Left kidney (tissue), 2 donors: Measurements from ENCODE around the gene ERC2. TPM values are rescaled to one million over a fixed set of nuclear protein-coding genes. Genes with fewer than 3 reads are reported as not detected.
"Not testable (repeated sequence)": the region's sequence is repeated elsewhere in the genome, so short reads cannot be mapped to it uniquely, and the experiment has no call there.

Experiments
- DNase-seq: peaks from one replicate; pipeline ENCODE4 v3.0.0-alpha.2; 2013
- polyA plus RNA-seq: library from polyadenylated mRNA; unstranded; fragments of 120-200 nt; gene quantifications from one replicate; pipeline ENCODE4 v1.2.1, GENCODE V29; 2013; ENCODE audit not compliant: insufficient read length

The ERC2 gene
- polyA plus RNA-seq, 1 donor, result 3.9 TPM

DNA sequence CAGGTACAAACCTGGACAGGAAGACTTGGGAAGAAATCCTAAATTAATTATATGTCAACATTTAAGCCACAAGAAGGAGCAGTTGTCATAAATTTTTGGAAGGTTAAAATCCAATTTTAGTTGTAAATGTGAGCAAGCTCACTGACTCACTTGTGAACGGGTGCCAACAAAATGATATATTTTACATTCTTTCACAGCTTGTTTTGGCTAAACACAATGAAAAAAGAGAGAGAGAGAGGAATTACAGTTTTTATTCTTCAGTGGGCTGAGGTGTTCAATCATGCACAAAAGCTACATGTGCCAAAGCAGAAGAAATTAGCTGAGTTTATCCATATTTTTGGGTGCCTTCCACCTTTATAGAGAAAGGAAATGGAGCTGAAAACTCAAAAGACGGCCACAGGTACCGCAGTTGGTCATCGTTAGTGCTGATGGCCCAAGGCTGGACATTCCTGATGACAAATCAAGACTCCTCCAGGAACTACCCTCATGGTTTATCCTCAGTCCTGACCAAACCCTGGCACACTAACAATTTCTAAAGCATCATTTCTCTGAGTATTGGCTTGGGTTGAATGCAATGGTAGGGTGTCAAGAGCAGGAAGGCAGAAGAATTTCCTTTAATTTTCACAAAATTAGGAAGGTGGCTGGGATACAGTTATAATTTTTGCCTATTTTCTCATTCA lies 943.6 kb downstream of the ERC2 start:
- DNase-seq, result no peak

DNA sequence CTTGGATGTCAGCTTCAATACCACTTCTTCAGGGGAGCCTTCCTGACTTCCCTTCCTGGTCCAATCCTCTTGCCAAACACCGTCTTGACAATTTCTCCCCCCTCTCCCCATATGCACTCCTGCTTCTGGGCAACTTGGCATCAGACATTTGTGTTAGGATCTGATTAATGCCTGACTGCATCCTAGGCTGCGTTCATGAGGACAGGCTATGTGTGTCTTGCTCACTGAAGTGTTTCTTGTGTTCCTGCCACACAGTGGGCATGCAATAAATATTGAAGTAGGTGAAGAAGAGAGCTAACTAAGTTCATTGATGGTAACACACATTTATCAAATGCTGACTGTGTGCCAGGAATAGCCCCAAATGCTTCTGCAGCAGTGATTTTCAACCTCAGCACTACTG lies 944.8 kb downstream of the ERC2 start:
- no peak for DNase-seq

DNA sequence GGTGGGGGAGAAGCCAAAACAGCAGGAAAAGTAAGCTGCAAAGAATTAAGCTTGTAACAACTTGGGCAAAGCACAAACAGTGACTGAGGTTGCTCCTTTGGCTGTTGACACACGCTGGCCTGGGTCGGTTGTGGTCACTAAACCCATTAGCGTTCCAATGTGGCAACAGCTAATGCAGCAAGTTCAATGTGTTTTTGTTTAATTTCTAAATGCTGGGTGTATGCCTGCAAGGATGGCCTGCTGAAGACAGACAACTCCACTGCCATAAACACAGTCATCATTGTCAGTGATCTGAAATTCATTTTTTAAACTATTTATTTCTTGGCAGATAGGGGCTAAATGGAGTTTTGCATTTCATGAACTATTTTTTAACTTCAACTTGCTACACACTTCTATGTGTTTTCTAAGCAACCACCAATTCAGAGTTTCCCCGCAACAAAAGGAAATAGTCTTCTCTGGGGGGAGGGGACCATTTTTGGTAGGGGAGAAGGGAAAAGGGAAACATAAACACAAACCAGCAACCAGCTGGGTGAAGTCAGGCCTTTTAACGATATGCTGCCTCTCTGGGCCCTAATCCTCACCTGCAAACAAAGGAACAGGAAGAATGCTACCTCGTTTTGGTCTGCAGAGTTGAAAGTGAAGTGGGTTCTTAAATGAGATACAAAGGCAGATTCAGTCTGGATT lies 946.4 kb downstream of the ERC2 start:
- DNase-seq, result no peak

DNA sequence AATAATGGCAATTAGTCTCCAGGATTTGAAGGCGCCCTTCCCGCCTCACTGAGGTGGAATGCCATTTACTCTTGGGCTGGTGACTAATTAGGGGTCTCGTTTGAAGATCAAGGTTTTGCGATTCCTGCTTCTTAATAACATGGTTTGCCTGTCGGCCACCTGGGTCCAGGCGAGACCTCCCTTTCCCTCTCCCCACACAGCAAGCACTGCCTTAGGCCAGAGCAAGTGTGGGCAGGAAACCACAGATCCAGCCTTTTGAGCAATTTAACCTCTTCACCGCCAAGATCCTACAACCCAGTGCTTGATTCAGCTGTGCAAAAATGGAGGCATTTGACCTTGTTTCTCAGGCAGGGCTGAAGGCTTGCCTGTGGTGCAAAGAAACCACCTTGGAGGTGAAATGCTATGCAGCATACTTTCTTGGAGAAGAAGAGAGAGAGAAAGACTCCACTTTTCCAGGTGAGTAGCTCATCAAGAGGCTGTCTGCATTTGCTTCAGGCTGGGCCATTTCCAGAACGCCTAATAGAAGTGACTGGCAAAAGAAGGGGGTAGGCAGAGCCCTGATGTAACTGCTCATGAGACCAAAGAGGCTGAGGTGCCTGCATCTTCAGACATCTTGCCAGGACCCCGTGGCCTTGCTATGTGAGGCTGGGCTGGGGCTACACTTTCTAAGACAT lies 947.1 kb downstream of the ERC2 start:
- DNase-seq, result no peak

DNA sequence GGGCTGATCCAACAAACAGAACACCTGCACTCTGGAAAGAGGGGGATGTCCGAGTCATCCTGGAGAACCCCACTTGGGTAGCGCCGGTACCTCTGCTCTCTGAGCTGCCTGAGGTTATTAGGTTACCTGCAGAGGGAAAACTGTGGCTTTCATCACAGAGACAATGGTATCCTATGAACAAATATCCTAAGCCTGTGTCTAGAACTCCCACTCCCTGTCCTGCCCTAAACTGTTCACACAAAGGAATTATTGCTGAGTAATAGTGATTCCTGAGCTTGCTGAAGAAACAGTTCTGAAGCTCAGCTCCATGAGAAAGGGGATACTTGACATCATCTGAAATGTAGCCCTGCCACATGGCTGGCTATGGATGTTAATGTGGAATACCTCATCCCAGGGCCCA lies 949.2 kb downstream of the ERC2 start:
- no peak for DNase-seq

DNA sequence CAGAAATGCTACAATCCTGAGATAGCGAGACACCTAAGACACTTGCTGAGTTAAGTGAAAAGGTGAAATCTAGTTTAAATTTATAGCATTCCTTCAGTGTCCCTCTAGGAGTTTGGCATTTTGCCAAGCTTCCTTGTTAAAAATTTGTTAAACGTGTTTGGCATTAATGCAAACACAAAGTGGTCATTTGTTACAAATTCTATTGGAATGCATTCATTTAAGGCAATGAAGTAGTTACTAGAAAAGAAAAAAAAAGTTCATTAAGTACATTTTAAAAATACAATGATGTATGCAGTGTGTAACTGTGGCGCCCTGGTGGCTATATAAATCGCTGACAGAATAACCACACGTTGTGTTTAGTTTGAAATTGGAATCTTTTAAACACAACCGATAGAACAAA lies 949.8 kb downstream of the ERC2 start:
- DNase-seq, result peak; percentile 51

DNA sequence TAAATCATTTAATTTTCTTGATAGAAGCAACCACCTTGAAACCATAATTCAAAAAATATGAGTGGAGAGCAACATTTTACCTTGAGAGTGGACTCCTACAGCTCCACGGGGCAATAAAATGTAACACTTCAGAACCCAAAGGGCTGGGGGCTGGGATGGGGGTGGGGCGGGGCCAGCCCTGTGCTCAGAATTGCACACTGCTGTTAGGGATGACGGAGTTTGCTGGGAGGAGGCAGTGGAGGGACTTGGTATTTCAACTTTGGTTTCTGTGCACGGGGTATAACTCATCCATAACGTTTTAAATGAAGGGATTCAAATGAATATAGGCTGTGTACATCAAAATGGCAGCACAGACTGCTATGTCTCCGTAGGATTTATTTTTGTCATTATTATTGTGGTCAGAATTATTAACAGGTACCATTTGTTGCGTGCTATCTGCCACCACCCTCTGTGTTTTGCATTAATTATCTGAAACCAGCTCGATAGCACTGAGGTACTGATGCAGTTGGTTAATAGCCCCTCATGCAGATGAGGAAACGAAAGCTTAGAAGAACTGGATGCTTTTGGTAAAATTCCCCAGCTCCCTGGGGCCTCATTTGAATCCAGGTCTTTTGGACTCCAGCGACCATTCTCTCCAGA lies 951.8 kb downstream of the ERC2 start:
- no peak for DNase-seq

DNA sequence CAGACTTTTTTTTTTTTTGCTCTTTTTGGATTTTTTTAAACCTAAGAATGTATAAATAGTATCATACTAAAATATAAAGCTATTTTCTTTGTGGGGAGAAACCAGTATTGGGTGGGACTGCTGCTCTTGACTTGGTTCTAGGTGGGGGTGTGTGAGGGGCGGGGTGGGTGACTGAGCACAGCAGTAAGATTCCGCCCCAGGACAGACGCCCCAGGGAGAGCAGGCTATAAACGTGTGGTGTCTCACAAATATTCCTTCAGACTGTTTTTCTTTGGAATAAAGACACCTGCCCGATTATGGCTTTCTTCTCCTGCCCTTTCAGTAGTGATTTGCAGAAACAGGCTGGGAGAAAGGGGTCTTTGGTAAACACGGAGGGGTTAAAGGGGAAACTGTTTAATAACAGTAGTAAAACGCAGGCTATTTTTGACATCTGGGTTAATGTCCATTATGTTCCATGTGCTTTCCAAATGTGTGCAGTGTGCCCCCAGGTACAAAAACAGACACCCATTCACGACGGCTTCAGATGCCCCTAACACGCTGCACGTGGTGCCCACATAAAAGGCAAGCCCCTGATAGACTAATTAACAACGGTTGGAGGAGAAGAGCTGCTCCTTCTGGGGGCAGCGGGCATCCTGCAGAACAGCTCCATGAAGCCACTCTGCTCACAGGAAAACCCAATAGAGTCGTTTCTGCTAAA lies 952.6 kb downstream of the ERC2 start:
- DNase-seq, result no peak

DNA sequence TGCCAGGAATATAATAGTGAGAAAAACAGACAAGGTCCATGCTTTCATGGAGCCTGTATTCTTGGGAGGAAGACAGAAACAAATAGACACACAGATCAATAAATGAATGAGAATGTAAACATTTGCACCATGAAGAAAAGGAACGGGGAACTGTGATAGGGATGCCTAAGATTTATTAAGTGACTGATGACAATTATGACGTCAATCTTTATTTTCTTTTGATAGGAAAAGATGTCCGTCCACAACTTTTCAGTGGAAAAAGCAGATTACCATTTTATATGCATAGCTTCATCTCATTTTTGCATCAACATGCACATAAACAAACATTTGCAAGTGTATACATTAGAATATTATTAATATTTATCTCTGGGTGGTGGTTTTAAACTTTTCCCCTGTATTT lies 953.3 kb downstream of the ERC2 start:
- no peak for DNase-seq

DNA sequence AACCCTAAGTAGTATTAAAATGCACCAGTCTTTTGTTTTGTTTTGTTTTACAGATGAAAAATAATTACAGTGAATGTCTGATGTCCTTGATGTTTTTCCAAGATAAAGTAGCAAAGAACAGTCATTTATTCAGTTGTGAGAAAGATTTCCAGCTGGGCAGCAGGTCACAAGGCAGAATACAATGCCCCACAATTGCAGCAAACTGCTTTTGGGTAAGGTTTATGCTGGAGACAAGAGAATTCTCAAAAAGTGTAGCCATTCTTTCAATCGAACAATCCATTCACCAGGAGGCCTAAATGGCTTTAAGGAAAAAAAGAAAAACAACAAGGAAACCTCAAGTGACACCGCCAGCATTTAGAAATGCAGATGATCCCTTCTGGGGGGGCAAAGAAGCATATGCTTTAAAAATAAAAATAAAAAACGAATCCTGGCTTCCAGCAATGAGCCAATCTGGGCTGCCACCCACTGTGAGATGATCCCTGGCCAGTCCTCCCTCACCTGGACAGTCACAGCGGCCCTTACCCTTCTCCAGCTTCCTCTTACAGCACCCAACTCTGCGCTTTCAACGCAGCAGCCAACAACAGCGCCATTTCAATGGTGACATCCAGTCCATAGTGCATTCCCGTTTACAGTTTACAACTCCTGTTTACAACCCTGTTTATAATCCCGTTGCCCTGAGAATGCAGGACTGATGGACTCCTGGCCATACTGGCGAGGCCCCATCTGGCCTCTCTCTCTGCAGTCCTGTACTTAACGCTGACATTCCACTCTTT lies 955.5 kb downstream of the ERC2 start:
- DNase-seq, result no peak

DNA sequence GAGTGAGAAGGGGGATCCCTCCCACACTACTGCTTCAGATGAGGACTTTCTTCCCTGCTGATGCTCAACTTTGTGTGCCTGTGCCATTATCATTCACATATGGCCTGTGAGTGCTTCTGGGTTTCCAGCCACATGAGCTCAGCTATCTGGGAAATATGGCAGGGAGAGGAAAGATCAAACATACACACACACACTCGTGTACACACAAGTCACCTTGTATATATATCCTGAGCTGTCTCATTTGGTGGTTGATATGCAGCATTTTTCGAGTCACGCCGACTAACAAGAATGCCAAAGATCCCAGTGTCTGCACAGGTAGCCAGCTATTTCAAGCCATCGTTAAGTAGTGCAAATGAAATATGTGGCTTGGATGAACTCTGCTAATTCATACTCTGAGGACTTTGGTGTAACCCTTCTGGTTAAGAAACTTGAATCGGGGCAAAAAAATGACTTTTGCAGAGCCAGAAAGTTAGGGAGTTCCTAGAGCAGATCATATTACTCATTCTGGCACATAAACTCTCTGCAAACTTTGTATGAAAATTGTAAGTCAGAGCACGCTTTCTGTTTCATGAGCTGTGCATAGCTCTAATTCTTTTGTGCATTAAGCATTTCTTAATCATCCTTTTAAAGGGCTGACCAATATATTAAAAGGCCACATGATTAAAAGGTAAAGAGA lies 956.2 kb downstream of the ERC2 start:
- no peak for DNase-seq

DNA sequence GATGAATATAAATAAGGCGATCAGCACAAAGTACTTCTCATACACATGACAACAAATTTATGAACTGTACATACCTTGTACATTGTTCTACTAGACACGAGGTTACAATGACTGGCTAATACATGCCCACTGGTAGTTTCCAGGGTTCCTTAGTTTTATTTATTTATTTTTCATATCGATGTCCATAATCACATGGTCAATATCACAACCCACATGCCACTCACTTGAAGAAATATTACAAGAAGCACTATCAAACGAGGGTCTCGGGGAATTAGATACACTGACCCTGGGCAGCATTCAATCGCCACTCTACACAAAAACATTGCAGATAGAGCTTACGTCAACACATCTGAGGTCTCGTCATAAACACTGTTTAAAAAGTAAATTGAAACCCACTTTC lies 959.9 kb downstream of the ERC2 start:
- no peak for DNase-seq

DNA sequence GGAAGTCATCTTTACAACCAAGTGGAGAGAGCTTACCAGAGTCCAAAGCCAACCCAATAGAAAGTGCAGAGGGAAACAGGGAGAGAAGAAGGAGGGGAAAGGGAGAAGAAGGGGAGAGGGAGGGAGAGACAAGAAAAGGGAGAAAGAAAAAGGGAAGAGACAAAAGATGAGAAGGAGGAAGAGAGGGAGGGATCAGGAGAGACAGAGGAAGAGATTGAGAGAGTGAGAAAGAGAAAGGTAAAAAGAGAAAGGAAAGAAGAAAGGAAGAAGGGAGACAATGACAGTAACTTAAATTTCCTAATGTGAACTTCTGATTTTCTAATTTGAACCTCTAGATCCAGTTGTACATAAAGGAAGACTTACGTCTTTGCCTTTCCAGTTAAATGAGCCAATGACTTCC lies 960.5 kb downstream of the ERC2 start:
- DNase-seq, result no peak

DNA sequence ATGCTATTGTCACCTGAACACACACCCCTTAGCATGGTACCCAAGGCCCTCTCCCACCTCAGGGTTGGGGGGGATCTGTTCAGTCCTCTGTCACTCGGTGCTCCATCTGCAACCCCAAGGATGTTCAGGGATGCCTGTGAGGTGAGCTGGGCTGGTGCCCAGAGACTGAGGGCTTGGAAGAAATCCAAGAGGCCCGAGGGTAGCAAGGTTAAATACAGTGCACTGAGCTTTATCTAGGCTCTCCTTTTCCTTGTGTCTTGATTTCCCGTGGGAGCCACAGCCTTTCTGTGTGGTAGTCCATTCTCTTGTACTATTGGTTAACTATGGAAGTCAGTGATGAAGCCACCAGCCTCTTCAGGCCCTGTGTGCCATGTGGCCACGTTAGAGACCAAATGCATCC lies 962.5 kb downstream of the ERC2 start:
- no peak for DNase-seq

DNA sequence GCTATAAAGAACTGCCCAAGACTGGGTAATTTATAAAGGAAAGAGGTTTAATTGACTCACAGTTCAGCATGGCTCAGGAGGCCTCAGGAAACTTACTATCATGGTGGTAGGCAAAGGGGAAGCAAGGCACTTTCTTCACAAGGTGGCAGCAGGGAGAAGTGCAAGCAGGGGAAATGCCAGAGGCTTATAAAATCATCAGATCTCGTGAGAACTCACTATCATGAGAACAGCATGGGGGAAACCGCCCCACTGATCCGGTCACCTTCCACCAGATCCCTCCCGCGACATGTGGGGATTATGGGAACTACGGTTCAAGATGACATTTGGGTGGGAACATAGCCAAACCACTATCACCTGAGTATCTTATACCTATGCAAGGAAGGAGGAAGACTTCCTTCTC lies 963.2 kb downstream of the ERC2 start:
- not testable (repeated sequence) for DNase-seq

DNA sequence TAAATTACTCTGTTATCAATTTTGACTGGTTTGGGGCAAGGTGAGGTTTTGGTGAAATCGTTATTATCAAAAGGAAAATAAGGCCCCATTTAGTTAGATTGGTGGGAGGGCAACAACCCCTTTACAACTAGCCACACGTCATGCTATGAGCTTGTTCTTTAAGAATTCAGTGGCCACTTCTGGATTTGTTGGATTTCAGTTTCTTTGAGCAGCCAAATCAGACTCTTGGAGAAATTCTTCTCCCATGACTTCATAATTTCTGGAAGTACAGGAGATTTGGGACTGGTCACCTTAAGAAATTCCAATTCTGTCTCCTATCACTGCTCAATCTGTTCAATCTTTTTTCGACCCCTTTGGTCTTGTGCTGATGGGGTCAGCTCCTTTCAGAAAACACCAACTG lies 966.4 kb downstream of the ERC2 start:
- DNase-seq, result no peak

DNA sequence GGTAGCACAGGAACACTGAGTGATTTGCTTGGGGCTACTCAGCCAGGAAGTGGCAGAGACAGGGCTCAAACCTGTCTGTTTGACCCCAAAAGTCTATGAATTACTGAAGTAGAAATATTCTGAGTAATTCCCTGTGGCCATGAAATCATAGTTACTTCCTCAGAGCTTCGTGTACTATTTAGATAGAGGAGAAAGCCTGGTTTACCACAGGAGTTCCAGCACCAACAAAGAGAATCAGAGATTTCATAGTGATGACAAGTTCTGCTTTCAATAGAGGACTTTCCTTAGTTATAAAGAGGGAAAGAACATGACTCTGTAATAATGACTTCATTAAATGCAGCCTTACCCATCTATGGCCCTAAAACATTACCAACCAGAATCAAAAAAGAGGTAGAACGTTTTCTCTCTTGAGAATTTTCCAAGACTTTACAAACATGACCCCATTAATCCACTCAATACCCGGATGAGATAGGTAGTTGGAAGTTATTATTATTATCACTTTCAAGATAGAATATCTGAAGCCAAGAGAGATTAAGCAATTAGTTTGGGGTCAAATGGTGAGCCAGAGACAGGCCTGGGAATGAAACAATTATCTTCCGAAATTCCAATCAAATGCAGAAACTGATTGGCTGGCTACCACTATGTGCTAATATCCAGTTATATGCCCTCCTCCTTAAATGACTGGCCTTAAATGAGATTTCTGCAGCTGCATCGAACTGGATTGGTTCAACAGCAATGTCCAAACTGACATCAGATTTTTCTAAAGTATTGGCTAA lies 967.5 kb downstream of the ERC2 start:
- no peak for DNase-seq

DNA sequence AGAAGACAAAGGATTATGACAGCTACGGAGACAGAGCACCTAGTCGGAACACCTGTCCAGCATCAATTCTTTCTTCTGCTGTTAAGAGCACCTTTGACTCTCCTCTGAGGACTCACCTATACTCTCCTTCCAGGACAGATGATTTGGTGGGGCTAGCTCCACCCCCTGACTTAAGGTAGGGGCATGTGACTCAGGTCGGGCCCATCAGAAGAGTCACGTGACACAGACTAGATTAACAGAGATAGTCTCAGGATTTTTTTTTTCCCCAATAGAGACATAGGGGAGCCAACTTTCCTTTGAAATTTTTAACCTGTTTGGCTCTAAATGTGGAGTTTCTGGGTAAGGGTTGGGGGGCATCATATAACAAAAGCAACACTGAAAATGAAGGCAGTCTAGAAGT lies 969.7 kb downstream of the ERC2 start:
- no peak for DNase-seq

DNA sequence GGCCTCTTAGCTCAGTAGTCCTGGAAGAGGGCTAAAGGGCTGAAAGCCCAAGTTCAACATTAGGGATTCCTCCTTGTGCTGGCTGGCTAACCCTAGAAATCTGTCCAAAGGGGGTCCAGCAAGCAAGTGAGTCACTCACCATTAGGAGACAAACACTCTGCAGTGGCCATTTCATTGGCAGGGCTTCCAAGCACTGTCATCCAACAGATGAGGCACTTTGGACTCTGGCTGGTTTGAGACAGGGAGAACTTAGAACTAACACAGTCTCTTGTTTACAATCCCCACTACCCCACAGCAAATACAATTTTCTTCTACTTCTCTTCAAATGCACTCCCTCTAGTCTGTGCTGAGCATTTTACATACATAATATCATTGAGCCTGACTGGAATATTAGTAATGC lies 971.0 kb downstream of the ERC2 start:
- no peak for DNase-seq

DNA sequence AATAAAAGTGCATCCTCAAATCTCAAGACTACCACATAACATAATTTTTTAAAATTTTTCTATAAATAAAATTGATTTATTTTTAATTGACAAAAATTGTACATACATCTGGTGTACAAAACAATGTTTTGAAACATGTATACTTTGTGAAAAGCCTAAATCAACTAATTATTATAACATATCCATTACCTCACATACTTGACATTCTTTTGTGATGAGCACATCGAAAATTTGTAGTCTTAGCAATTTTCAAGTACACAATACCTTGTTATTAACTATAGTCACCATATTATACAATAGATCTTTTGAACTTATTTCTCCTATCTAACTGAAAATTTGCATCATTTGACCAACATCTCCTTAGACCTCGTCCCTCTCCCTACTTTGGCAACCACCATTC lies 973.3 kb downstream of the ERC2 start:
- no peak for DNase-seq
